Common myeloid progenitor, CD34-positive (primary cell): ENCODE results near the gene AIFM3.

Experiments
- CTCF ChIA-PET: fragments of 350-600 bp; sonication (Branson Sonifier 250); formaldehyde crosslinking; loops from one replicate; lab custom pipeline; 2021; ENCODE audit warnings: antibody characterized with exemption; lab: Charles Lee
- POLR2A ChIA-PET: fragments of 350-600 bp; sonication (Branson Sonifier 250); formaldehyde crosslinking; loops from one replicate; lab custom pipeline; 2021; ENCODE audit warnings: antibody characterized with exemption; lab: Charles Lee
- DNase-seq, 3 donors: peaks; one replicate each; pipeline versions ENCODE4 v3.0.0 to v3.0.0-alpha.2; 2013
- H3K27ac ChIP-seq, 2 experiments: 1 replicate in 1 of 2; 2 replicates in 1 of 2; pipeline ENCODE4 v1.7.0; 2013; ENCODE audit warnings: inconsistent platforms in 2 of 2, low read length in 2 of 2, mild to moderate bottlenecking in 2 of 2, low read depth in 1 of 2, moderate library complexity in 1 of 2; ENCODE audit not compliant: severe bottlenecking in 2 of 2, insufficient read depth in 1 of 2, poor library complexity in 1 of 2
- H3K27me3 ChIP-seq, 5 experiments: replicated peaks in 2 of 5; 1 replicate in 3 of 5; 2 replicates in 2 of 5; pipeline versions ENCODE4 v1.6.1 to v1.7.0; 2013; ENCODE audit warnings: low read length in 4 of 5, mild to moderate bottlenecking in 2 of 5, moderate library complexity in 2 of 5, inconsistent platforms in 1 of 5; ENCODE audit not compliant: insufficient read depth in 5 of 5, control insufficient read depth in 4 of 5
- H3K36me3 ChIP-seq, 4 experiments: 1 replicate in 2 of 4; 2 replicates in 2 of 4; pipeline versions ENCODE4 v1.6.1 to v1.7.0; 2013; ENCODE audit warnings: low read length in 3 of 4, control low read depth in 1 of 4, mild to moderate bottlenecking in 1 of 4; ENCODE audit not compliant: control insufficient read depth in 4 of 4, insufficient read depth in 4 of 4
- H3K4me1 ChIP-seq, 4 experiments: 1 replicate in 3 of 4; 2 replicates in 1 of 4; pipeline versions ENCODE4 v1.6.1 to v1.7.1; 2013; ENCODE audit warnings: low read length in 3 of 4, mild to moderate bottlenecking in 3 of 4, control low read depth in 1 of 4, inconsistent platforms in 1 of 4, moderate library complexity in 1 of 4; ENCODE audit not compliant: control insufficient read depth in 4 of 4, insufficient read depth in 4 of 4; ENCODE audit errors: control extremely low read depth in 1 of 4
- H3K4me3 ChIP-seq, 7 experiments: 1 replicate in 4 of 7; 2 replicates in 3 of 7; pipeline versions ENCODE4 v1.5.1 to v1.7.0; 2013; ENCODE audit warnings: mild to moderate bottlenecking in 7 of 7, low read length in 6 of 7, moderate library complexity in 6 of 7, inconsistent platforms in 2 of 7, low read depth in 2 of 7, control low read depth in 1 of 7; ENCODE audit not compliant: insufficient read depth in 4 of 7, control insufficient read depth in 1 of 7; ENCODE audit errors: extremely low read depth in 1 of 7
- H3K9me3 ChIP-seq, 5 experiments: 1 replicate in 4 of 5; 2 replicates in 1 of 5; pipeline versions ENCODE4 v1.6.1 to v1.7.1; 2013; ENCODE audit warnings: low read length in 4 of 5, mild to moderate bottlenecking in 2 of 5, inconsistent platforms in 1 of 5, low read depth in 1 of 5, moderate library complexity in 1 of 5; ENCODE audit not compliant: control insufficient read depth in 4 of 5, insufficient read depth in 2 of 5; ENCODE audit errors: control extremely low read depth in 1 of 5
- WGBS: methylation state at CpG from one replicate; pipeline ENCODE4 v1.1.5; 2013; ENCODE audit not compliant: insufficient coverage; 5-methylcytosine and 5-hydroxymethylcytosine counted together

AIFM3 gene

GRCh38 chr22:21030032-21030431 is 63.0 kb downstream of the AIFM3 start:
- H3K27me3 ChIP-seq = peaks cover 0 to 27% (median 15%) of the 10 kb centered on the region in 5 experiments
- CTCF ChIA-PET = no interaction called here

More at GRCh38 chr22:21030032-21030431, 63.0 kb downstream of the AIFM3 start:
- Histone ChIP-seq H3K4me1 (peaks cover 0 to 12% (median 5%) of the 10 kb centered on the region in 4 experiments), H3K36me3 (no peaks in the 10 kb centered on the region), H3K27ac (no peak overlapping the region), H3K9me3 (no peaks in the 10 kb centered on the region), H3K4me3 (no peak overlapping the region)
- DNase-seq = no peak
- 97% methylated on average over 14 of the region's 15 CpGs for WGBS
- POLR2A ChIA-PET = no interaction called here
